Activated CD4-positive, alpha-beta T cell treated with anti-CD3 and anti-CD28 coated beads, Interleukin-2, amount 10 ng/mL, durations not matched to agents 7 days and 5 days (primary cell): Measurements from ENCODE around the gene TRIM8. TPM values are rescaled to one million over a fixed set of nuclear protein-coding genes. Genes with fewer than 3 reads are reported as not detected.
"Not testable (repeated sequence)": the region's sequence is repeated elsewhere in the genome, so short reads cannot be mapped to it uniquely, and the experiment has no call there.

Source experiments
- CTCF ChIA-PET: fragments of 350-600 bp; sonication (Branson Sonifier 250); formaldehyde crosslinking; loops from one replicate; lab custom pipeline; 2021; ENCODE audit warnings: antibody characterized with exemption; lab: Charles Lee
- POLR2A ChIA-PET: fragments of 350-600 bp; sonication (Branson Sonifier 250); formaldehyde crosslinking; loops from one replicate; lab custom pipeline; 2021; ENCODE audit warnings: antibody characterized with exemption; lab: Charles Lee
- DNase-seq: peaks from one replicate; pipeline ENCODE4 v3.0.0-alpha.2; 2020
- H3K27ac Mint-ChIP-seq: one replicate; pipeline ENCODE4 v1.8.0; 2021; ENCODE audit warnings: mild to moderate bottlenecking, moderate library complexity, mixed read lengths
- H3K27me3 Mint-ChIP-seq: one replicate; pipeline ENCODE4 v1.8.0; 2021; ENCODE audit warnings: mixed read lengths
- H3K36me3 Mint-ChIP-seq: one replicate; pipeline ENCODE4 v1.8.0; 2021; ENCODE audit warnings: low read depth, mixed read lengths
- H3K4me1 Mint-ChIP-seq: one replicate; pipeline ENCODE4 v1.8.0; 2021; ENCODE audit warnings: mixed read lengths
- H3K4me3 Mint-ChIP-seq: one replicate; pipeline ENCODE4 v1.8.0; 2021; ENCODE audit warnings: mild to moderate bottlenecking, moderate library complexity, mixed read lengths
- H3K9me3 Mint-ChIP-seq: one replicate; pipeline ENCODE4 v1.8.0; 2021; ENCODE audit warnings: mixed read lengths
- total RNA-seq, 2 experiments: library from RNA; stranded (reverse); gene quantifications; one replicate each; pipeline ENCODE4 v1.2.3, GENCODE V29; 2021

TRIM8 gene
- total RNA-seq, 2 experiments from 2014 or later = 40.2 to 42.7 TPM

GRCh38 chr10:102679596-102679995, 35.3 kb downstream of the TRIM8 start:
- Mint-ChIP-seq H3K27ac (no peak overlapping the region), H3K4me1 (peaks cover 41% of the 10 kb centered on the region), H3K9me3 (no peaks in the 10 kb centered on the region), H3K36me3 (peaks cover 12% of the 10 kb centered on the region), H3K4me3 (no peak overlapping the region), H3K27me3 (no peaks in the 10 kb centered on the region)
- POLR2A ChIA-PET = no interaction called here
- CTCF ChIA-PET = interaction anchor here (1.1 to 2.7 kb wide), 3 partner anchors 11 to 168 kb away, joined by 3 to 14 read pairs (median 3); no protein-coding TSS in a partner anchor
- no peak for DNase-seq

GRCh38 chr10:102681696-102682095, 37.4 kb downstream of the TRIM8 start:
- Mint-ChIP-seq H3K4me1 (peaks cover 22% of the 10 kb centered on the region), H3K9me3 (no peaks in the 10 kb centered on the region), H3K36me3 (peaks cover 9% of the 10 kb centered on the region), H3K27me3 (no peaks in the 10 kb centered on the region), H3K27ac (peak overlapping the region; percentile 71), H3K4me3 (no peak overlapping the region)
- CTCF ChIA-PET = interaction anchor here (0.6 kb wide), 1 partner anchor 1028 kb away, joined by 5 read pairs; no protein-coding TSS in a partner anchor
- POLR2A ChIA-PET = no interaction called here
- DNase-seq = no peak

- CTCF ChIA-PET = interaction anchor here (0.5 kb wide), 1 partner anchor 222 kb away, joined by 3 read pairs; no protein-coding TSS in a partner anchor
- POLR2A ChIA-PET = no interaction called here
Observed at GRCh38 chr10:102682416-102682815, 38.1 kb downstream of the TRIM8 start.

GRCh38 chr10:102682981-102683380, 38.7 kb downstream of the TRIM8 start:
- H3K27ac Mint-ChIP-seq = no peak overlapping the region
- ChIA-PET CTCF (interaction anchor here (0.5 kb wide), 1 partner anchor 221 kb away, joined by 3 read pairs; no protein-coding TSS in a partner anchor), POLR2A (no interaction called here)
- no peaks in the 10 kb centered on the region for H3K9me3 Mint-ChIP-seq
- H3K4me3 Mint-ChIP-seq = no peak overlapping the region
- DNase-seq = no peak
- no peaks in the 10 kb centered on the region for H3K27me3 Mint-ChIP-seq
- peaks cover 11% of the 10 kb centered on the region for H3K36me3 Mint-ChIP-seq
- H3K4me1 Mint-ChIP-seq = peaks cover 19% of the 10 kb centered on the region

More at GRCh38 chr10:102682416-102682815, 38.1 kb downstream of the TRIM8 start:
- peak; percentile 30 for DNase-seq
- H3K27ac Mint-ChIP-seq = no peak overlapping the region
- no peaks in the 10 kb centered on the region for H3K9me3 Mint-ChIP-seq
- H3K4me3 Mint-ChIP-seq = no peak overlapping the region
- peaks cover 19% of the 10 kb centered on the region for H3K4me1 Mint-ChIP-seq
- H3K36me3 Mint-ChIP-seq = peaks cover 9% of the 10 kb centered on the region
- no peaks in the 10 kb centered on the region for H3K27me3 Mint-ChIP-seq

- Mint-ChIP-seq H3K36me3 (peaks cover 12% of the 10 kb centered on the region), H3K27ac (no peak overlapping the region), H3K9me3 (no peaks in the 10 kb centered on the region), H3K27me3 (no peaks in the 10 kb centered on the region), H3K4me1 (peaks cover 16% of the 10 kb centered on the region), H3K4me3 (no peak overlapping the region)
- DNase-seq = no peak
- ChIA-PET POLR2A (no interaction called here), CTCF (no interaction called here)
Observed at GRCh38 chr10:102683736-102684135, 39.5 kb downstream of the TRIM8 start.

GRCh38 chr10:102691285-102692066, 47.2 kb downstream of the TRIM8 start:
- H3K4me1 Mint-ChIP-seq = no peaks in the 10 kb centered on the region
- no peak overlapping the region for H3K4me3 Mint-ChIP-seq
- peaks cover 6% of the 10 kb centered on the region for H3K36me3 Mint-ChIP-seq
- no peaks in the 10 kb centered on the region for H3K9me3 Mint-ChIP-seq
- DNase-seq = no peak
- no peaks in the 10 kb centered on the region for H3K27me3 Mint-ChIP-seq
- no peak overlapping the region for H3K27ac Mint-ChIP-seq
- POLR2A ChIA-PET = interaction anchor here (0.5 kb wide), 1 partner anchor 22 kb away, joined by 3 read pairs; no protein-coding TSS in a partner anchor
- CTCF ChIA-PET = interaction anchor here (0.6 to 2.5 kb wide), 3 partner anchors 15 to 93 kb away, joined by 3 to 10 read pairs (median 3); no protein-coding TSS in a partner anchor

GRCh38 chr10:102695401-102695800, 51.1 kb downstream of the TRIM8 start:
- H3K4me3 Mint-ChIP-seq, H3K27ac Mint-ChIP-seq, H3K9me3 Mint-ChIP-seq, CTCF ChIA-PET, POLR2A ChIA-PET, H3K4me1 Mint-ChIP-seq, DNase-seq, H3K27me3 Mint-ChIP-seq: not testable (repeated sequence)
- peaks cover 18% of the 10 kb centered on the region for H3K36me3 Mint-ChIP-seq

GRCh38 chr10:102696736-102697135, 52.5 kb downstream of the TRIM8 start:
- no peaks in the 10 kb centered on the region for H3K27me3 Mint-ChIP-seq
- no peak for DNase-seq
- peaks cover 18% of the 10 kb centered on the region for H3K36me3 Mint-ChIP-seq
- H3K4me3 Mint-ChIP-seq = no peak overlapping the region
- H3K27ac Mint-ChIP-seq = no peak overlapping the region
- POLR2A ChIA-PET = no interaction called here
- CTCF ChIA-PET = interaction anchor here (0.5 to 0.8 kb wide), 3 partner anchors 23 to 1970 kb away, joined by 3 read pairs; no protein-coding TSS in a partner anchor
- no peaks in the 10 kb centered on the region for H3K4me1 Mint-ChIP-seq
- no peaks in the 10 kb centered on the region for H3K9me3 Mint-ChIP-seq

GRCh38 chr10:102698894-102699293, 54.6 kb downstream of the TRIM8 start:
- Mint-ChIP-seq H3K4me3 (no peak overlapping the region), H3K27me3 (no peaks in the 10 kb centered on the region), H3K27ac (no peak overlapping the region), H3K36me3 (peaks cover 18% of the 10 kb centered on the region), H3K9me3 (no peaks in the 10 kb centered on the region), H3K4me1 (no peaks in the 10 kb centered on the region)
- DNase-seq = no peak
- ChIA-PET POLR2A (no interaction called here), CTCF (interaction anchor here (0.8 to 1.2 kb wide), 2 partner anchors 12 to 21 kb away, joined by 3 read pairs; no protein-coding TSS in a partner anchor)

GRCh38 chr10:102701272-102701671, 57.0 kb downstream of the TRIM8 start:
- Mint-ChIP-seq H3K27me3 (no peaks in the 10 kb centered on the region), H3K4me1 (peaks cover 2% of the 10 kb centered on the region), H3K27ac (no peak overlapping the region), H3K9me3 (no peaks in the 10 kb centered on the region), H3K36me3 (peaks cover 22% of the 10 kb centered on the region), H3K4me3 (no peak overlapping the region)
- no peak for DNase-seq
- CTCF ChIA-PET = interaction anchor here (1.5 to 2.5 kb wide), 2 partner anchors 13 to 31 kb away, joined by 3 to 14 read pairs; partner anchors contain the start of genes ARL3 and SFXN2
- POLR2A ChIA-PET = no interaction called here

GRCh38 chr10:102701796-102702195, 57.5 kb downstream of the TRIM8 start:
- peaks cover 20% of the 10 kb centered on the region for H3K36me3 Mint-ChIP-seq

GRCh38 chr10:102702742-102703141, 58.5 kb downstream of the TRIM8 start:
- Mint-ChIP-seq H3K27me3 (no peaks in the 10 kb centered on the region), H3K36me3 (peaks cover 15% of the 10 kb centered on the region), H3K27ac (no peak overlapping the region), H3K4me3 (no peak overlapping the region), H3K4me1 (peaks cover 12% of the 10 kb centered on the region), H3K9me3 (no peaks in the 10 kb centered on the region)
- POLR2A ChIA-PET = no interaction called here
- CTCF ChIA-PET = interaction anchor here (0.6 to 2.5 kb wide), 2 partner anchors 11 to 1301 kb away, joined by 3 to 14 read pairs; partner anchors contain the start of genes ARL3 and SFXN2
- DNase-seq = no peak

More at GRCh38 chr10:102701796-102702195, 57.5 kb downstream of the TRIM8 start:
- POLR2A ChIA-PET = no interaction called here
- CTCF ChIA-PET = interaction anchor here (1.5 to 2.5 kb wide), 2 partner anchors 12 to 32 kb away, joined by 3 to 14 read pairs; partner anchors contain the start of genes ARL3 and SFXN2
- no peak overlapping the region for H3K4me3 Mint-ChIP-seq
- H3K27me3 Mint-ChIP-seq = no peaks in the 10 kb centered on the region
- H3K4me1 Mint-ChIP-seq = peaks cover 4% of the 10 kb centered on the region
- H3K9me3 Mint-ChIP-seq = no peaks in the 10 kb centered on the region
- no peak overlapping the region for H3K27ac Mint-ChIP-seq
- DNase-seq = no peak

- DNase-seq = no peak
- Mint-ChIP-seq H3K36me3 (peaks cover 6% of the 10 kb centered on the region), H3K4me1 (peaks cover 12% of the 10 kb centered on the region), H3K4me3 (no peak overlapping the region), H3K27me3 (no peaks in the 10 kb centered on the region), H3K27ac (no peak overlapping the region), H3K9me3 (no peaks in the 10 kb centered on the region)
- CTCF ChIA-PET = interaction anchor here (1.2 kb wide), 1 partner anchor 9 kb away, joined by 3 read pairs; the partner anchor contains the start of genes ARL3 and SFXN2
- POLR2A ChIA-PET = no interaction called here
Observed at GRCh38 chr10:102704915-102705314, 60.6 kb downstream of the TRIM8 start.
